Osteoblast (primary cell): ENCODE results near the gene C11orf21. TPM values are rescaled to one million over a fixed set of nuclear protein-coding genes. Genes with fewer than 3 reads are reported as not detected.

Experiments
- DNase-seq: peaks from one replicate; pipeline ENCODE4 v3.0.0; 2011; ENCODE audit warnings: low spot score, mixed read lengths; ENCODE audit not compliant: insufficient read length; ENCODE audit errors: missing footprints
- H2AFZ ChIP-seq: 2 replicates; pipeline ENCODE4 v1.6.0; 2011; ENCODE audit warnings: mild to moderate bottlenecking, low read length
- H3K27ac ChIP-seq: 2 replicates; pipeline ENCODE4 v1.5.1; 2011; ENCODE audit warnings: mild to moderate bottlenecking, low read depth, low read length, moderate library complexity
- H3K27me3 ChIP-seq: 2 replicates; pipeline ENCODE4 v1.6.0; 2012; ENCODE audit warnings: mild to moderate bottlenecking, control low read depth, inconsistent platforms, low read length, moderate library complexity; ENCODE audit not compliant: insufficient read depth
- H3K36me3 ChIP-seq: 2 replicates; pipeline ENCODE4 v1.5.1; 2011; ENCODE audit warnings: mild to moderate bottlenecking, low read length, control low read depth, moderate library complexity; ENCODE audit not compliant: insufficient read depth
- H3K4me1 ChIP-seq: 2 replicates; pipeline ENCODE4 v1.5.1; 2011; ENCODE audit warnings: mild to moderate bottlenecking, low read length, control low read depth, moderate library complexity; ENCODE audit not compliant: insufficient read depth
- H3K4me2 ChIP-seq: 2 replicates; pipeline ENCODE4 v1.6.0; 2011; ENCODE audit warnings: mild to moderate bottlenecking, low read length; ENCODE audit not compliant: insufficient read depth
- H3K4me3 ChIP-seq: fragments of 200-600 bp; sonication (generic); 3 replicates; pipeline ENCODE4 v1.5.1; 2012; ENCODE audit warnings: mild to moderate bottlenecking, low read length, inconsistent platforms; ENCODE audit not compliant: insufficient read depth
- H3K79me2 ChIP-seq: 2 replicates; pipeline ENCODE4 v1.6.0; 2012; ENCODE audit warnings: mild to moderate bottlenecking, low read length, control low read depth, inconsistent platforms; ENCODE audit not compliant: insufficient read depth
- H3K9me3 ChIP-seq: 2 replicates; pipeline ENCODE4 v1.5.1; 2011; ENCODE audit warnings: low read depth, low read length, control low read depth
- H4K20me1 ChIP-seq: 2 replicates; pipeline ENCODE4 v1.6.0; 2012; ENCODE audit warnings: mild to moderate bottlenecking, low read length, control low read depth; ENCODE audit not compliant: insufficient read depth
- total RNA-seq: library from RNA; depleted of rRNA; stranded (reverse); fragments of >200 nt; gene quantifications from 2 replicates; pipeline ENCODE4 v1.2.3, GENCODE V29; 2012
- TF ChIP-seq, protein P1 (sequence below): IDR thresholded peaks from 2 replicates; pipeline ENCODE4 v1.5.1; 2011; ENCODE audit warnings: mild to moderate bottlenecking, low read depth, low read length, moderate library complexity; ENCODE audit errors: extremely low read depth

C11orf21 gene
- total RNA-seq, 1 donor = 0.36 TPM

DNA sequence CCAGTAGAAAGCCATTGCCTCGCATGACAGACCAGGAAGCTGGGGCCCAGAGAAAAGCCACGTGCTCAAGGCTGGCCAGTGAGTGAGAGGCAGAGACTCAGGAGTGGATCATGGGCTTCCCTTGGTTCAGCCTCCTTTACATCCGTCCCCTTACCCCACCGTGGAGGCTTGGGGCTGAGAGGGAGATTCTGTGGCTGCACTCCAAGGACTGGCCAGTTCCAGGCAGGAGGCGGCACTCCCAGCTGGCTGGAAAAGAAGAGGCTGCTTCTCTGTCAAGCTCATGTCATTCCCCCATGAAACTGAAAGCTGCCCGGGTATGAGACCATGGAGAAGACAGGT is 24.7 kb downstream of the C11orf21 start:
- no peak overlapping the region for H3K4me2 ChIP-seq
- H3K4me3 ChIP-seq = no peak overlapping the region
- H3K27ac ChIP-seq = no peak overlapping the region
- no peak overlapping the region for H2AFZ ChIP-seq
- H3K36me3 ChIP-seq = no peaks in the 10 kb centered on the region
- no peaks in the 10 kb centered on the region for H4K20me1 ChIP-seq
- H3K79me2 ChIP-seq = no peaks in the 10 kb centered on the region
- peak; percentile 74 for DNase-seq
- no peaks in the 10 kb centered on the region for H3K4me1 ChIP-seq
- TF ChIP-seq, protein P1, sequence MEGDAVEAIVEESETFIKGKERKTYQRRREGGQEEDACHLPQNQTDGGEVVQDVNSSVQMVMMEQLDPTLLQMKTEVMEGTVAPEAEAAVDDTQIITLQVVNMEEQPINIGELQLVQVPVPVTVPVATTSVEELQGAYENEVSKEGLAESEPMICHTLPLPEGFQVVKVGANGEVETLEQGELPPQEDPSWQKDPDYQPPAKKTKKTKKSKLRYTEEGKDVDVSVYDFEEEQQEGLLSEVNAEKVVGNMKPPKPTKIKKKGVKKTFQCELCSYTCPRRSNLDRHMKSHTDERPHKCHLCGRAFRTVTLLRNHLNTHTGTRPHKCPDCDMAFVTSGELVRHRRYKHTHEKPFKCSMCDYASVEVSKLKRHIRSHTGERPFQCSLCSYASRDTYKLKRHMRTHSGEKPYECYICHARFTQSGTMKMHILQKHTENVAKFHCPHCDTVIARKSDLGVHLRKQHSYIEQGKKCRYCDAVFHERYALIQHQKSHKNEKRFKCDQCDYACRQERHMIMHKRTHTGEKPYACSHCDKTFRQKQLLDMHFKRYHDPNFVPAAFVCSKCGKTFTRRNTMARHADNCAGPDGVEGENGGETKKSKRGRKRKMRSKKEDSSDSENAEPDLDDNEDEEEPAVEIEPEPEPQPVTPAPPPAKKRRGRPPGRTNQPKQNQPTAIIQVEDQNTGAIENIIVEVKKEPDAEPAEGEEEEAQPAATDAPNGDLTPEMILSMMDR = no peak
- no peaks in the 10 kb centered on the region for H3K9me3 ChIP-seq
- H3K27me3 ChIP-seq = peaks cover 38% of the 10 kb centered on the region

DNA sequence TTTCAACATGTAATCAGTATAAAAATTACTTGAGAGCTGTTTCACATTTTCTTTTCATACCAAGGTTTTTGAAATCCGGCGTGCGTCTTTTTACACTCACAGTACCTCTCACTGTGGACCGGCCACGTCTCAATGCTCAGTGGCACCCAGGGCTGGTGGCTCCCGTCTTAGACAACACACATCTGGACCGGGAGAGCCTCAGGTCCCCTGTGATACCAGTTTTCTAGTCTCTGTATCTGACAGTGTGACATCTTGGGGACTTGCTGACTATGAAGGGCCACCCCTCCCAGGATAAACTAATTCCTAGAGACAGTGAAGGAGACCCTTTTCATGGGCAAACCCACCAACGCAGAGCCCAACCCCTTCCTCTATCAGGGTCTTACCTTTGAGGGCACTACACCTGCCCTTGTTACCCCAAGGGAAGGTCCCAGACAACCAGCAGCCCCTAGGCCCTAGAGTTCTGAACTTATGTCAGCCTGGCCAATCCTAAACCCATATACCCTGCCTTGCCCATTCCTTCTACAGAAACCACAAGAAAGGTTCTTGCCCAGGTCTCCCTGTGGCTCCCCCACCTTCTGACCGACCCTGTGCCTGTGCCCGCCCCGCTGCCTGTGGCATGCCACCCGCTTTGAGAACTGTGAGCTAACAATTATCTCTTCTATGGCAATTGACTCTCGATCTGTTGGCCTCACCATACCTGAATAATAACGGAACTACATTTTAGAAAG is 25.3 kb downstream of the C11orf21 start:
- TF ChIP-seq, protein P1 = no peak
- peaks cover 40% of the 10 kb centered on the region for H3K27me3 ChIP-seq
- no peak overlapping the region for H3K27ac ChIP-seq
- H3K79me2 ChIP-seq = no peaks in the 10 kb centered on the region
- H3K36me3 ChIP-seq = no peaks in the 10 kb centered on the region
- no peaks in the 10 kb centered on the region for H4K20me1 ChIP-seq
- peak; percentile 21 for DNase-seq
- H3K4me1 ChIP-seq = no peaks in the 10 kb centered on the region
- H3K4me3 ChIP-seq = no peak overlapping the region
- no peak overlapping the region for H2AFZ ChIP-seq
- H3K9me3 ChIP-seq = no peaks in the 10 kb centered on the region
- H3K4me2 ChIP-seq = no peak overlapping the region

DNA sequence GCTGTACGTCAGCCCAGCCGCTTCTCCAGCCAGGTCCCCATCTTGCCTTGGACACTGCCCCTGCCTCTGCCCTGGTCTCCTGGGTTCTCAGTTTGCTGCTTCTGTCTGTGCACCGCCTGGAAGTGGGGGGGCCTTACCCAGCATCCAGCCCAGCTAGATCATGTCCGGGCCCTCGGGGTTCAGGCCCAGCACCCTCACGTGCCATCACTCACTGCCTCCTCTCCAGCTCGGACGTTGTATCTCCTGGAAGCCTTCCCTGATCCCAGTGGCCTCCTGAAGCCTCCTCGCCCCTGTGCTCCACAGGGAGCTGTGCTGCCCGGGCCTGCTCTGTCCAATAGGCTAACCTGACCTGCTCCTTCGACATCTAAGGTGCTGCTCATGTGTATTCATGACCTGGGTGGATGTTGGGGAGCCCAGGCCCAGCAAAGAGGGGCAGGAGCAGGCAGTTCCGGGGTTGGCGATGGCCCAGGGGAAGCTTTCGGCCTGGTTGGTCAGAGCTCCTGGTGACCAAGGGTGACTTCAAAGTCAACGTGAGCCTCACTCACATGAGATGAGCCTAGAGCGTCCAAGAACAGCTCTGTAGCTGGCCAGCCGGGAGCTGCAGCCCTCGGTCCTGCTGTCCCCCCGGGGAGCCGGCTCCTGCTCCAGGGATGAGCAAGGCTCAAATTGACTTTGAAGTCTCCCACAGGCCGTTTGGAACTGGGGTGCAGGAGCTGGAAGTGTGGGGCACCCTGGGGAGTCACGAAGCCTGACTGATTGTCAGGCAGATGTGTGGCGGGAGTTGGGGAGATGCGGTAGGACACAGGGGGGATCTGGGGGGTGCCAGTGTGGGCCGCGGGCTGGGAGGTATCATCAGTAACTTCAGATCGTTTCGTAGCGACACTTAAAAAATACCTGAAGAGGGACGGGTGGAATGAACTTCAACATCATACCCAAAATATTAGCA is 26.1 kb downstream of the C11orf21 start:
- H3K4me2 ChIP-seq = no peak overlapping the region
- peaks cover 44% of the 10 kb centered on the region for H3K27me3 ChIP-seq
- no peaks in the 10 kb centered on the region for H3K4me1 ChIP-seq
- TF ChIP-seq, protein P1 = no peak
- H3K9me3 ChIP-seq = no peaks in the 10 kb centered on the region
- H4K20me1 ChIP-seq = no peaks in the 10 kb centered on the region
- no peak overlapping the region for H3K4me3 ChIP-seq
- H2AFZ ChIP-seq = no peak overlapping the region
- no peaks in the 10 kb centered on the region for H3K36me3 ChIP-seq
- H3K27ac ChIP-seq = no peak overlapping the region
- peak; percentile 53 for DNase-seq
- H3K79me2 ChIP-seq = no peaks in the 10 kb centered on the region

DNA sequence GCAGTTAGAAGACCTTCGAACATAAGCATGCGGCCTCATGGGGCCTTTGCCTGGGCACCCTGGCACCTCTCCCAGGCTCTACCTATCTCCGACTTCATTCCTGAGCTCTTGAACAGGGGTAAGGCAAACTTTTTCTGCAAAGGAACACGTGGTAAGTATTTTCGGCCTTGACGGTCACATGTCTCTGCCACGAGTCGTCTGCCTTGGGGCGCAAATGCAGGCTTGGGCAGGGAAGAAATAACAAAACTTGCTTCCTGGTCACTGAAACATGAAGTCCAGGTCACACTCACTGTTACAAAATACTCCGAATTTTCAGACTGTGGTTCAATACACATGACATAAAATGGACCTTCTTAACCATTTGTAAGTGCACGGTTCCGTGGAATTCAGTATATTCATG is 27.9 kb downstream of the C11orf21 start:
- H3K27me3 ChIP-seq = peaks cover 48% of the 10 kb centered on the region
- TF ChIP-seq, protein P1 = no peak
- H3K4me1 ChIP-seq = no peaks in the 10 kb centered on the region
- H3K4me3 ChIP-seq = no peak overlapping the region
- no peaks in the 10 kb centered on the region for H4K20me1 ChIP-seq
- peak; percentile 65 for DNase-seq
- H3K27ac ChIP-seq = no peak overlapping the region
- H2AFZ ChIP-seq = no peak overlapping the region
- no peaks in the 10 kb centered on the region for H3K79me2 ChIP-seq
- no peaks in the 10 kb centered on the region for H3K36me3 ChIP-seq
- H3K9me3 ChIP-seq = no peaks in the 10 kb centered on the region
- no peak overlapping the region for H3K4me2 ChIP-seq
